ENCODE results near the gene MPHOSPH9.

MPHOSPH9 gene

GRCh38 chr12:123106640-123107359 lies 126.1 kb downstream of the MPHOSPH9 start:
- DNase-seq (ENCODE audit: insufficient read length, low spot score) = peak; percentile 54
- FAIRE-seq = no peak

DNA sequence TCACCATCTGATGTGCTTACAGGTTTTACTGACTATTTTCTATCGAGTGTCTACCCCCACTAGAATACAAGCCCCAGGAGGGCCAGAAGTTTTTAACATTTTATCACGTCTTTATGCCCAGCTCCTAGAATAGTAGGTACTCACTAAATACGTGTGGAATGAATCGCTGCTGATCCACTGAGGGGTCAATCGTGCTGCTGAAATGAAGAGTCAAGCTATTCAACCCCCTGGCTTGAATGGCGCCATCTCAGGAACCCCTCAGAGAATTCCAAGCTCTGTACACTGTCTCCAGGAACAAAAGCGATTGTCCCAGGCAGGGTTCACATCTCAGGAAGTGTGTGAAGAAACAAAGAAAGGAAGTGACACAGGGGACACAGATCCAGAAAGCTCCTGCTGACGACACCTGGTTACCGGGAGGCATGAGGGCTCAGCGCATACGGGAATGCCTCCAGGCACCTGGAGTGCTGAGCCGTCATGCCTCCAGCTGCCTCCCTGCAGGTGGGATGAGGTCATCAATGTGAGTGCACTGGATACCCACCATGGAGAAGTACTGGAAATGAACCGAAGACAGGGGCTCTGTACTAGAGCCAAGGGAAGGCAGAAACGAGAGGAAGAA lies 127.6 kb downstream of the MPHOSPH9 start:
- DNase-seq (ENCODE audit: insufficient read length, low spot score) (no peak), FAIRE-seq (no peak)

DNA sequence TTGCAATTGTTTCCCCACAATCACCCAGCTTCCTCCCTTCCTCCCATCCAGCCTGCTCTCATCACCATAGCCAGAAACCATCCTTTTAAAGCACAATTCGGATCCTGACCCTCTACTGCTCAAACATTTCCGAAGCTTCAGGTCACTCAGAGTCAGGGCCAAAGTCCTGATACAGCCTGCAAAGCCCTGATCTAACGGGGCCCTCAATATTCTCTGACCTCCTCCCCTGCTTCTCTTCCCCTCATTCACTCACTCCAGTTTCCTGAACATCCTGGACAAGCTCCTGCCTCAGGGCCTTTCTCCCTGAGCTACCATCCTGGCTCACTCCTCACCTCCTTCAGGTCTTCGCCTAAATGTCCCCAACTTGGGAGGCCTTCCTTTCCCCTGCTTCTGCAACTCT lies 128.1 kb downstream of the MPHOSPH9 start:
- DNase-seq (ENCODE audit: insufficient read length, low spot score) (no peak), FAIRE-seq (no peak)

All from GM19239 (cell line).